Fibroblast of villous mesenchyme (primary cell): ENCODE results near the gene CACNA1B. TPM values are rescaled to one million over a fixed set of nuclear protein-coding genes. Genes with fewer than 3 reads are reported as not detected.

ENCODE experiments used
- DNase-seq: peaks from one replicate; pipeline ENCODE4 v3.0.0-alpha.2; 2010; ENCODE audit warnings: low read depth
- H3K4me3 ChIP-seq: 2 replicates; pipeline ENCODE4 v1.5.1; 2011; ENCODE audit warnings: low read depth, mild to moderate bottlenecking, low read length
- total RNA-seq: library from RNA; depleted of rRNA; stranded (reverse); fragments of >200 nt; gene quantifications from 2 replicates; pipeline ENCODE4 v1.2.3, GENCODE V29; 2012
- TF ChIP-seq, protein P1 (sequence below): IDR thresholded peaks from 2 replicates; pipeline ENCODE4 v1.5.1; 2012; ENCODE audit warnings: low read depth, mild to moderate bottlenecking, low read length; ENCODE audit not compliant: insufficient read depth

The CACNA1B gene
- total RNA-seq, 1 donor, result 0.43 TPM

DNA sequence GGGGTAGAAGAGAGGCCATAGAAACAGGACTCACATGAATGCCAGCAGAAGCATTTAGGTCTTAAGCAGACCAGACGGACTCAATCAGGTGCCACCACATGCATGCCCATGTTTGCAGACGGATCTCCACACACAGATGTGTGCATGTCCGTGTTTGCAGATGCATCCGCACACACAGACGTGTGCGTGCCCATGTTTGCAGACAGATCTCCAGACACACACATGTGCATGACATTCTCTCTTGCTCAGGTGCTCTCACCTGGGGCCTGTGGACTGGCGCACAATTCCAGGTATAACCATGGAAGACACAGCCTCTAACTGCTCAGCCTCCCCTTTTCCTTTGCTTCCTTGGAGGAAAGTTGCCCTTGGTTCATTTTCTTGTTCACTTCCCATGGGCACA is 148.3 kb downstream of the CACNA1B start:
- H3K4me3 ChIP-seq, result no peak overlapping the region
- no peak for DNase-seq
- TF ChIP-seq, protein P1, sequence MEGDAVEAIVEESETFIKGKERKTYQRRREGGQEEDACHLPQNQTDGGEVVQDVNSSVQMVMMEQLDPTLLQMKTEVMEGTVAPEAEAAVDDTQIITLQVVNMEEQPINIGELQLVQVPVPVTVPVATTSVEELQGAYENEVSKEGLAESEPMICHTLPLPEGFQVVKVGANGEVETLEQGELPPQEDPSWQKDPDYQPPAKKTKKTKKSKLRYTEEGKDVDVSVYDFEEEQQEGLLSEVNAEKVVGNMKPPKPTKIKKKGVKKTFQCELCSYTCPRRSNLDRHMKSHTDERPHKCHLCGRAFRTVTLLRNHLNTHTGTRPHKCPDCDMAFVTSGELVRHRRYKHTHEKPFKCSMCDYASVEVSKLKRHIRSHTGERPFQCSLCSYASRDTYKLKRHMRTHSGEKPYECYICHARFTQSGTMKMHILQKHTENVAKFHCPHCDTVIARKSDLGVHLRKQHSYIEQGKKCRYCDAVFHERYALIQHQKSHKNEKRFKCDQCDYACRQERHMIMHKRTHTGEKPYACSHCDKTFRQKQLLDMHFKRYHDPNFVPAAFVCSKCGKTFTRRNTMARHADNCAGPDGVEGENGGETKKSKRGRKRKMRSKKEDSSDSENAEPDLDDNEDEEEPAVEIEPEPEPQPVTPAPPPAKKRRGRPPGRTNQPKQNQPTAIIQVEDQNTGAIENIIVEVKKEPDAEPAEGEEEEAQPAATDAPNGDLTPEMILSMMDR, result no peak

GRCh38 chr9:138028596-138028995 is 151.0 kb downstream of the CACNA1B start:
- no peak for DNase-seq
- H3K4me3 ChIP-seq, result no peak overlapping the region

GRCh38 chr9:138031186-138031585 is 153.6 kb downstream of the CACNA1B start:
- H3K4me3 ChIP-seq, result no peak overlapping the region
- TF ChIP-seq, protein P1, result no peak
- DNase-seq, result no peak

More at GRCh38 chr9:138028596-138028995, 151.0 kb downstream of the CACNA1B start:
- TF ChIP-seq, protein P1, result no peak

DNA sequence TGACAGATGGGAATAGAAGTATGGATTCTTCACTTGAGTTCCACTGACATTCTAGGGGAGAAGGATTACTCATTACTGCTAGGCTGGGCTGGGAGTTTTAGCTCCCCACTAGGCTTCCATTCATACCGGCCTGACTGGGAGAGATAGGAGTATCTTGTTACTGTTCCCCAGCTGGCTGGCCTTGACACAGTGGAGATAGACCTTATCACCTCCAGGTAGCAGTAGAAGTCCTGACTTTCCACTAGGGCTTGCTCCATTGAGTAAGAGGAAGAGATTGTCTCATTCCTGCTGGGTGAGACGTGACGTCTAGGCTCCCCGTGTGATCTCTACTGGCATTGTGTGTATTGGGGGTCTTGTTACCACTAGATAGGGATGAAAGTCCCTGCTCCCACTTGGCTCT is 156.4 kb downstream of the CACNA1B start:
- DNase-seq, result no peak
- TF ChIP-seq, protein P1, result no peak
- H3K4me3 ChIP-seq, result no peak overlapping the region

- H3K4me3 ChIP-seq, result no peak overlapping the region
- TF ChIP-seq, protein P1, result no peak
- no peak for DNase-seq
Observed at GRCh38 chr9:138037140-138037539, 159.6 kb downstream of the CACNA1B start.

GRCh38 chr9:138038244-138038671 is 160.7 kb downstream of the CACNA1B start:
- H3K4me3 ChIP-seq, result no peak overlapping the region
- DNase-seq, result peak; percentile 19
- TF ChIP-seq, protein P1, result no peak
